Keratinocyte (primary cell): ENCODE measurements around the gene FOXP2.
"Not testable (repeated sequence)": the region's sequence is repeated elsewhere in the genome, so short reads cannot be mapped to it uniquely, and the experiment has no call there.

Experiments used
- EZH2 ChIP-seq: IDR thresholded peaks from one replicate; pipeline ENCODE4 v1.6.1; 2012; ENCODE audit warnings: inconsistent platforms, mild to moderate bottlenecking, low read length, moderate library complexity
- TF ChIP-seq, protein P1 (sequence below), 3 experiments: IDR thresholded peaks in 1 of 3; conservative IDR thresholded peaks in 1 of 3; optimal IDR thresholded peaks in 1 of 3; 2 replicates in 2 of 3; 3 replicates in 1 of 3; pipeline versions ENCODE3 to v1.5.1; 2011; ENCODE audit warnings: low read length in 3 of 3, mild to moderate bottlenecking in 3 of 3, moderate library complexity in 2 of 3, control low read depth in 1 of 3, inconsistent platforms in 1 of 3; ENCODE audit not compliant: insufficient read depth in 2 of 3; ENCODE audit errors: extremely low read depth in 1 of 3

DNA sequence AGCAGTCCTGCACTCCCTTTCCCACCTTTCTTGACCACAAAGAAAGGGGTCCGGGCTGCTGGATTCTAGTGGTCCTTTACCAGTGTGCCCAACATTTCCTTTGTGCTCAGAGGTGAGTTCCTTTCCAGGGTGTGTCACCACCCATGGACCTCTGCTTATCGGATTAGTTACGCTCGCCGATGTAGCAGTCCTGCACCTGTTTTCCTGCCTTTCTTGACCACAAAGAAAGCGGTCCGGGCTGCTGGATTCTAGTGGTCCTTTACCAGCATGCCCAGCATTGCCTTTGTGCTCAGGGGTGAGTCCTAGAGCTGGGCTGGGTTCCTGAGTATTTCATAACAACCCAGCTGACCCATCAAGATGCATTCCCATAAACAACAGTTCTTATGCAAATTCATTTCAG, 30.7 kb upstream of the FOXP2 start:
- TF ChIP-seq, protein P1, sequence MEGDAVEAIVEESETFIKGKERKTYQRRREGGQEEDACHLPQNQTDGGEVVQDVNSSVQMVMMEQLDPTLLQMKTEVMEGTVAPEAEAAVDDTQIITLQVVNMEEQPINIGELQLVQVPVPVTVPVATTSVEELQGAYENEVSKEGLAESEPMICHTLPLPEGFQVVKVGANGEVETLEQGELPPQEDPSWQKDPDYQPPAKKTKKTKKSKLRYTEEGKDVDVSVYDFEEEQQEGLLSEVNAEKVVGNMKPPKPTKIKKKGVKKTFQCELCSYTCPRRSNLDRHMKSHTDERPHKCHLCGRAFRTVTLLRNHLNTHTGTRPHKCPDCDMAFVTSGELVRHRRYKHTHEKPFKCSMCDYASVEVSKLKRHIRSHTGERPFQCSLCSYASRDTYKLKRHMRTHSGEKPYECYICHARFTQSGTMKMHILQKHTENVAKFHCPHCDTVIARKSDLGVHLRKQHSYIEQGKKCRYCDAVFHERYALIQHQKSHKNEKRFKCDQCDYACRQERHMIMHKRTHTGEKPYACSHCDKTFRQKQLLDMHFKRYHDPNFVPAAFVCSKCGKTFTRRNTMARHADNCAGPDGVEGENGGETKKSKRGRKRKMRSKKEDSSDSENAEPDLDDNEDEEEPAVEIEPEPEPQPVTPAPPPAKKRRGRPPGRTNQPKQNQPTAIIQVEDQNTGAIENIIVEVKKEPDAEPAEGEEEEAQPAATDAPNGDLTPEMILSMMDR (optimal IDR thresholded peaks at IDR 0.05 in 1 of 3, IDR thresholded peaks at IDR 0.05 in 1 of 3, conservative IDR thresholded peaks at IDR 0.05 in 1 of 3; ENCODE audit: extremely low read depth in 1 of 3, insufficient read depth in 2 of 3, low read length in 3 of 3), result not testable (repeated sequence)
- TF ChIP-seq EZH2, result not testable (repeated sequence)
